Endodermal cell (in vitro differentiated cells): ENCODE results near the gene TEX2. TPM values are rescaled to one million over a fixed set of nuclear protein-coding genes. Genes with fewer than 3 reads are reported as not detected.
"Not testable (repeated sequence)": the region's sequence is repeated elsewhere in the genome, so short reads cannot be mapped to it uniquely, and the experiment has no call there.

Experiments
- DNase-seq: peaks from one replicate; pipeline ENCODE4 v3.0.0-alpha.2; 2017
- H3K27ac ChIP-seq: 2 replicates; pipeline ENCODE4 v1.5.1; 2013; ENCODE audit warnings: mild to moderate bottlenecking, low read depth, low read length, moderate library complexity
- H3K27me3 ChIP-seq: 2 replicates; pipeline ENCODE4 v1.6.1; 2013; ENCODE audit warnings: mild to moderate bottlenecking, low read length, moderate library complexity; ENCODE audit not compliant: insufficient read depth, control insufficient read depth, poor library complexity, severe bottlenecking
- H3K36me3 ChIP-seq: 2 replicates; pipeline ENCODE4 v1.7.0; 2013; ENCODE audit warnings: mild to moderate bottlenecking, low read length, moderate library complexity; ENCODE audit not compliant: control insufficient read depth, insufficient read depth
- H3K4me1 ChIP-seq: one replicate; pipeline ENCODE4 v1.7.0; 2013; ENCODE audit warnings: low read length; ENCODE audit not compliant: control insufficient read depth, insufficient read depth
- H3K4me3 ChIP-seq: 2 replicates; pipeline ENCODE4 v1.5.1; 2013; ENCODE audit warnings: mild to moderate bottlenecking, low read length, moderate library complexity
- H3K9ac ChIP-seq: 2 replicates; pipeline ENCODE4 v1.6.1; 2013; ENCODE audit warnings: mild to moderate bottlenecking, low read length, moderate library complexity; ENCODE audit not compliant: poor library complexity, severe bottlenecking; ENCODE audit errors: extremely low read depth
- H3K9me3 ChIP-seq: 2 replicates; pipeline ENCODE4 v1.6.1; 2013; ENCODE audit warnings: mild to moderate bottlenecking, low read length, moderate library complexity; ENCODE audit not compliant: control insufficient read depth
- H3K27ac Mint-ChIP-seq: 2 replicates; pipeline ENCODE4 v1.8.0; 2020; ENCODE audit warnings: mixed read lengths
- H3K27me3 Mint-ChIP-seq: 2 replicates; pipeline ENCODE4 v1.8.0; 2021; ENCODE audit warnings: mild to moderate bottlenecking, mixed read lengths; ENCODE audit not compliant: insufficient read depth
- H3K36me3 Mint-ChIP-seq: 2 replicates; pipeline ENCODE4 v1.8.0; 2020; ENCODE audit warnings: low read depth, mixed read lengths
- H3K4me1 Mint-ChIP-seq: 2 replicates; pipeline ENCODE4 v1.8.0; 2020; ENCODE audit warnings: mixed read lengths
- H3K4me3 Mint-ChIP-seq: 2 replicates; pipeline ENCODE4 v1.8.0; 2020; ENCODE audit warnings: mild to moderate bottlenecking, moderate library complexity, mixed read lengths
- H3K9me3 Mint-ChIP-seq: 2 replicates; pipeline ENCODE4 v1.8.0; 2020; ENCODE audit warnings: mild to moderate bottlenecking, mixed read lengths
- WGBS, 2 experiments: methylation state at CpG; one replicate each; pipeline versions ENCODE4 v1.1.5 to v1.1.7; 2013; ENCODE audit warnings: missing lambda C conversion rate in 2 of 2, mixed read lengths in 1 of 2; ENCODE audit not compliant: insufficient coverage in 1 of 2, insufficient read length in 1 of 2; 5-methylcytosine and 5-hydroxymethylcytosine counted together
- total RNA-seq, 2 donors: library from RNA; stranded (reverse); fragmentation: NEBNext Ultra II Directional in 1 of 2; extraction: Animal tissue kit (Norgen Biotek cat#: 25700) in 1 of 2; gene quantifications; 2 replicates in 1 of 2; 3 replicates in 1 of 2; pipeline ENCODE4 v1.2.1, GENCODE V29; 2021
- TF ChIP-seq, protein P1 (sequence below): fragments of 200-600 bp; sonication (generic); conservative IDR thresholded peaks from 2 replicates; pipeline ENCODE4 v1.5.0; 2021; ENCODE audit warnings: antibody characterized with exemption, mild to moderate bottlenecking

The TEX2 gene
- total RNA-seq, 2 donors from 2014 or later: 11.6 to 13.1 TPM

DNA sequence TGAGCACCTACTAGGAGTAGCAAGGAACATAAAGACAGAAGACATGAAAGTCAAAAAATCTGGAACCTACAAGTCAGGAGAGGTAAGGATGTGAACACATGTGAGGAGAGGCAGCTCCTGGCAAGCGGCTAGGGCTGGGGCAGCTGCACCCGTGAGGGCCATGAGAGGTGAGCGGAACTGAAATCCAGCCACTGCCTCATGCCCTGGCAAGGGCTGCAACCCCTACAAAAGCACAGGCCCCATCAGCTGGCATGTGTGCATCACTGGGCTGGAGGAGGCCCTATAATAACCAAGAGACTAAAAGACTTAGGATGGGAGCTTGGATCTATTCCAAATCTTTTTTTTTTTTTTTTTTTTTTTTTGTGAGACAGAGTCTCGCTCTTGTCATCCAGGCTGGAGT is 92.8 kb downstream of the TEX2 start:
- no peaks in the 10 kb centered on the region for H3K27me3 ChIP-seq
- Mint-ChIP-seq H3K27me3 (no peaks in the 10 kb centered on the region), H3K4me1 (no peaks in the 10 kb centered on the region), H3K36me3 (peaks cover 20% of the 10 kb centered on the region), H3K27ac (no peak overlapping the region), H3K9me3 (no peaks in the 10 kb centered on the region), H3K4me3 (no peak overlapping the region)
- H3K36me3 ChIP-seq: peaks cover 7% of the 10 kb centered on the region
- no peak overlapping the region for H3K4me3 ChIP-seq
- H3K27ac ChIP-seq: no peak overlapping the region
- no peaks in the 10 kb centered on the region for H3K4me1 ChIP-seq
- no peak overlapping the region for H3K9ac ChIP-seq
- 75 to 78% methylated on average over 3 to 4 of the region's 4 CpGs for WGBS, 2 experiments
- DNase-seq: no peak
- H3K9me3 ChIP-seq: no peaks in the 10 kb centered on the region
- TF ChIP-seq, protein P1, sequence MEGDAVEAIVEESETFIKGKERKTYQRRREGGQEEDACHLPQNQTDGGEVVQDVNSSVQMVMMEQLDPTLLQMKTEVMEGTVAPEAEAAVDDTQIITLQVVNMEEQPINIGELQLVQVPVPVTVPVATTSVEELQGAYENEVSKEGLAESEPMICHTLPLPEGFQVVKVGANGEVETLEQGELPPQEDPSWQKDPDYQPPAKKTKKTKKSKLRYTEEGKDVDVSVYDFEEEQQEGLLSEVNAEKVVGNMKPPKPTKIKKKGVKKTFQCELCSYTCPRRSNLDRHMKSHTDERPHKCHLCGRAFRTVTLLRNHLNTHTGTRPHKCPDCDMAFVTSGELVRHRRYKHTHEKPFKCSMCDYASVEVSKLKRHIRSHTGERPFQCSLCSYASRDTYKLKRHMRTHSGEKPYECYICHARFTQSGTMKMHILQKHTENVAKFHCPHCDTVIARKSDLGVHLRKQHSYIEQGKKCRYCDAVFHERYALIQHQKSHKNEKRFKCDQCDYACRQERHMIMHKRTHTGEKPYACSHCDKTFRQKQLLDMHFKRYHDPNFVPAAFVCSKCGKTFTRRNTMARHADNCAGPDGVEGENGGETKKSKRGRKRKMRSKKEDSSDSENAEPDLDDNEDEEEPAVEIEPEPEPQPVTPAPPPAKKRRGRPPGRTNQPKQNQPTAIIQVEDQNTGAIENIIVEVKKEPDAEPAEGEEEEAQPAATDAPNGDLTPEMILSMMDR: no peak

DNA sequence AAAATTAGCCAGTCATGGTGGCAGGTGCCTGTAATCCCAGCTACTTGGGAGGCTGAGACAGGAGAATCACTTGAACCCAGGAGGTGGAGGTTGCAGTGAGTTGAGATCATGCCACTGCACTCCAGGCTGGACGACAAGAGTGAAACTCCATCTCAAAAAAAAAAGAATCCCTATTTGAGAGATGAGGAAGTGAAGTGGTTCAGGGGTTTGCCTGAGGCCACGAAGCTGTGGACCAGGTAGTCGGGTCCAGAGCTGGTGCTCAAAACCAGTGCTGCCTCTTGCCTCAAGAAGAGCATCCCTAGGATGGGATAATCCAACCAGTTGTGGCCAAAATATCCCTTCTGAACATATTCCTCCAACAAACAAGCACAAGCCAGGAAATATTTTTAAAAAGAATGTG is 95.4 kb downstream of the TEX2 start:
- H3K4me3 Mint-ChIP-seq, H3K4me1 ChIP-seq, H3K27ac ChIP-seq, H3K36me3 ChIP-seq, DNase-seq, H3K9ac ChIP-seq, H3K27me3 ChIP-seq, H3K4me3 ChIP-seq, H3K27me3 Mint-ChIP-seq, H3K9me3 ChIP-seq, H3K27ac Mint-ChIP-seq, H3K9me3 Mint-ChIP-seq, H3K4me1 Mint-ChIP-seq: not testable (repeated sequence)
- 95 to 100% methylated on average over 2 to 3 of the region's 3 CpGs for WGBS, 2 experiments
- peaks cover 20% of the 10 kb centered on the region for H3K36me3 Mint-ChIP-seq

DNA sequence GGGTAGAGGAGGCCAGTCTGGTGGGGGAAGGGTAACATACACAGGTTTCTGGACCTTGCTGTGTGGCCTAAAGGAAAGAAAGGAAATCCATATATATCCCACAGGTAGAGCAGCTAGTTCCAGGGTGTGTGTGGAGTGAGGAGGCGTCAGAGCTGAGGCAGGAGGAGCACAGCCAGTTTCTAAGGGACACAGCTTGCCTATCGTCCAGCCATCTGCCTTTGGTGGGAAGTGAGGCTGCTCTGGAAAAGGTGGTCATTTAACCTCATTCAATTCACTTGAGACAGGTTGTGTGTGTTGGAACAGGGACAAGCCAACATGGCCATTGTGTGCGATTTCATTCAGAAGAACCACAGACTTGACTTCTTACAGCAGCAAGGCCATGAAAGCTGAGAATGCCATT is 96.2 kb downstream of the TEX2 start:
- Mint-ChIP-seq H3K4me1 (peaks cover 2% of the 10 kb centered on the region), H3K4me3 (no peak overlapping the region)
- no peaks in the 10 kb centered on the region for H3K4me1 ChIP-seq

More for the DNA sequence above, 96.2 kb downstream of the TEX2 start:
- H3K27me3 ChIP-seq: no peaks in the 10 kb centered on the region
- H3K4me3 ChIP-seq: no peak overlapping the region
- H3K27ac Mint-ChIP-seq: no peak overlapping the region
- TF ChIP-seq, protein P1: no peak
- WGBS, 2 experiments: 90% methylated on average over 2 to 3 of the region's 3 CpGs
- peaks cover 6% of the 10 kb centered on the region for H3K36me3 ChIP-seq
- no peaks in the 10 kb centered on the region for H3K9me3 Mint-ChIP-seq
- no peak overlapping the region for H3K27ac ChIP-seq
- no peaks in the 10 kb centered on the region for H3K9me3 ChIP-seq
- H3K27me3 Mint-ChIP-seq: no peaks in the 10 kb centered on the region
- DNase-seq: no peak
- no peak overlapping the region for H3K9ac ChIP-seq
- peaks cover 18% of the 10 kb centered on the region for H3K36me3 Mint-ChIP-seq
